ENCODE measurements around the gene CHAF1A.

The CHAF1A gene

DNA sequence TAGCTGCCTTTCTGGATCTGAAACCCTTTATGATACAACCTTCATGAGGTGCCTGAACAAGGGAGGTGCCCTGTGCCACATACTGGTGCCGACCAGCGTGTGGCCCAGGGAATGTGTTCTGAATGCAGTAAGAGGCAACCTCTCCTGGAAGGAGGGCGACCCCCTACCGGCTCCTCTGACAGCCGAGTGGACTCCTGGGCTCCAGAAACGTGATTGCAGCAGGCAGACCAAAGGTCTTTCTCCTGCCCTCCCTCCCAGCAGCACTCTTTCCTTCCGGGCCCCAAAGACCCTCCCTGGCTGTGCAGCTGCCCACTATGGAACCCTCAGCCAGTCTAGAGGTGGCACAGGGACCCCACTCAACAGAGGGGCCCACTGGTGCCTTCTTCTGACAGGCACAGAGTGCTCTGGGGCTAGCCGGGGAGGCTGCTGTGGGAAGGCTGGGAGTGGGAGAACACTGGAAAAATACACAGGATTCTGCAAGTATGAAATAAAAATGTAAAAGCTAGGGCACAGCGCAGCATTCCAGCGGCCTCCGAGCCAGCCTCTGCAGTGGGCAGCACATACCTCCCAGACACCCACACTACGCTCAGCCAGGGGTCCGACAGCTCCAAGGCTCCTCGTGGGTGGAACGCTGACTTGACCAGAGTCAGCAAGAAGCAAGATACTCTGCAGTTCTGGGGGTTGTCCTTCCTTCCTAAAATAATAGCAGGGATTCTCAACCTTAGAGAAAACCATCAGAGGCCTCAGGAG, 17.0 kb upstream of the CHAF1A start:
- no peak for DNase-seq

DNA sequence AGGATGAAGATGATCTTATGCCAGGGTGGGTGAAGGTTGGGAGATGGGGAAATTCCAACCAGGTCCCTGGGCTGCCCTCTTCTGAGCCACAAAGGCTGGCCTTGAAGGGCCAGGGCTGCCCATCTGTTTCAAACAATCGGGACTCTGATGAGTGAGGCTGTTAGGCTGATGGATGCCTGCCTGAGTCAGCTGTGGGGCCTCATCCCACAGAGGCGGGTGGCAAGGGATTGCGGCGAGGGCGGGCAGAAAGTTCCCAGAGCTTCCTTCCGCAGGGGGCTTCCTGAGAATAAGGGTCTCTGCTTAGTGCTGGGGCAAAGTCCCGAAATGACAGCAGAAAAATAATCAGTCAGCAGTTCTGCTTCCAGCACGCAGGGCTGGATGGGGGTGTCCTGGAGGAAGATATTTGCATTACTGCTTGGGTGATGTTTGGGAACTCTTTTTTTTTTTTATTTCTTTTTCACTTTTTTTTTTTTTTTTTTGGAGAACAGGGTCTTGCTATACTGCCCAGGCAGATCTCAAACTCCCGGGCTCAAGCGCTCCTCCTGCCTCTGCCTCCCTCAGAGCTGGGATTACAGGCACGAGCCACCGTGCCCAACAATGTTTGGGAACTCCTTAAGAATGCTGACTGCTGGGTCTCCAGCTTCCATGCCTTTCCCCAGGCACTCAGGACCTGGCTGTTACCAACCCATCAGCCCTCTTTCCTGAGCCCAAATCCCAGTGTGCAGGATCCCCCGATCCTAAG, 16.2 kb upstream of the CHAF1A start:
- DNase-seq, result no peak

DNA sequence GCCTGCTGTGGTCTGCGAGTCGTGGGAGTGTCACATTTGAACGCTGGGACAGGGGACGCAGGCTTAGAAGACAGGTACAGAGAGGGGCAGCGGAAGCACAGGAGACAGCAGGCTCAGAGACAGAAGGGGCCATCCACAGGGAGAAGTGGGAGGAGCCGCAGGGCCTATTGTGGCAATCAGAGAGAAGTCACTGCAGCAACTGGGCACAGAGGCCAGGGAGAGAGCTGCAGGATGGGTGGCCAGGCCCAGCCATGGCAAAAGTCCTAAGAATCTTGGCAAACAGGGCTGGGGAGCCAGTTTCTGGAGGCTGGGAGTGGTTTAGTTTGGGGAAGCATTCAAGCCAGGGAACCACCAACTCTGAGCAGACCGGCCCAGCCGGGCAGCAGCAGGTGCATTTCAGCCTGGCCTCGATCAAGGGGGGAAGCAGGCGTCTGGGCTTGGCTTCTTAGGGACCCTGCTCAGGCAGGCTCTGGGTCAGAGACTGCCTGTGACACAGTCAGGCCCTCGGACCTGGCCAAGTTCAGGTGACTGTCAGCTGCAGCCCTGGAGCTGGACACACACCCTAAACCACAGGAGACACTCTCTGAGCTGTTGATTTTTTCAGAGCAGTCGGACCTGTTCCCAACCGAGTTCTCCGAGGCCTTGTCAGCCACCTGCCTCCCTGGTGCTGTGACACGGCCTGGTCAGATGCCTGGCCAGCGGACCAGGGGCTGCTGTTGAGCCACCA, 13.9 kb upstream of the CHAF1A start:
- no peak for DNase-seq

DNA sequence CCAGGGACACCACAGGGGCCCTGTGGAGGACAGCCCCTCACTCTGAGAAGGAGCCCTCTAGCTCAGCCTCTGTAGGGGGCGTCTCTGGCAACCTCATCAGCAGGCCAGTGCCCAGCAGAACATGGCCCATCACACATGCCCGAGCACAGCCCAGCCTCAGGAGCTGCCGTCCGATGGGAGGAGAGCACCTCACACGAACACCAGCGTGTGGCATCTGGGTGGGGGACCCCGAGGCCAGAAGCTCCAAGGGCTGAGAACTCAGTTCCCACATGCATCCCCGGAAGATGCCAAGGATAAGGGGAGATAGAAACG, 13.4 kb upstream of the CHAF1A start:
- no peak for DNase-seq

DNA sequence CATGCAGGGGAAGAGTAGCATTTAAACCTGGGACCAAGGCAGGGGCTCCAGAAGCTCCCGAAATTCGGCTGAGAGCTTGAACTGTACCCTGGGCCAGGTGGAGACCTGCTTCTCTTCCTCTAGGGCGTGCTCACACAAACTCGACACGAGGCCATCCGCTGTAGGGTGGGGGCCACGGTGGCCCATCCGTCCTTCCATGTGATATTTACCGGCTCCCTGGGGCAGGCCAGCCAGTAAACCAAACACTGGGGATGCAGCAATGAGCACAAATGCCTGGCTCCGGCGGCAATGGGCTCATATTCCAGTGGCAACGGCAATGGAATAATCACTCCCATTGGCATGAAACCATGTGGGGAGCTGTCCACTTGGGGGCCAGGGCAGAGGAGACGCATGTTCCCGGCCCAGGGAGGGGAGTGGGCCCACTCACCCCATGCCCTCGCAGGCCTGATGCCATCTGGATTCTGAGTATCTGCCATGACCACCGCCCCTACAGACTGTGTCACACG, 12.9 kb upstream of the CHAF1A start:
- DNase-seq, result no peak

DNA sequence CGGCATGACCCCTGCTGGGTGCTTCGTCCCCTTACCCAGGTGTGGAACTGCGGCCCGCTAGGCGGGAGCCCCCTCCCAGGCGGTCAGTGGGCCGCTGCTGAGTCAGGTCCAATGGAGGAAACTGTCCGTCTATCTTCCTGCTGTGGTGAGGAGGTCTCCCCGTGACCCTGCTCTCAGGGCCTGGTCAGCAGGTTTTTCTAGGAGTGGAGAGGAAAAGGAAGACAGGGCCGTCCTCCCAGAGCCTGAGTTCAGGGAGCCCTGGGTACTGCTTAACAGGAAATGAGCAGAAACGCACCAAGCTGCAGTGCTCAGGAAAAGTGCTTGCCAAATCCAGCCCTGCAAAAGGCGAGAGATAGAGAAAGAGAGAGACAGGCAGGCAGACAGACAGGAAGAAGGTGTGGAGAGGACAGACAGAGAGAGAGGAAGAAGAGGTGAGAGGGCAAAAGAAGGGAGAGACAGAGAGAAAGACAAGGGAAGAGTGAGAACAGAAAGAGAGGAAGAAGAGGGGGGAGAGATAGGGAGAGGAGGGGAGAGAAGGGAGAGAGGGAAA, 12.3 kb upstream of the CHAF1A start:
- no peak for DNase-seq

DNA sequence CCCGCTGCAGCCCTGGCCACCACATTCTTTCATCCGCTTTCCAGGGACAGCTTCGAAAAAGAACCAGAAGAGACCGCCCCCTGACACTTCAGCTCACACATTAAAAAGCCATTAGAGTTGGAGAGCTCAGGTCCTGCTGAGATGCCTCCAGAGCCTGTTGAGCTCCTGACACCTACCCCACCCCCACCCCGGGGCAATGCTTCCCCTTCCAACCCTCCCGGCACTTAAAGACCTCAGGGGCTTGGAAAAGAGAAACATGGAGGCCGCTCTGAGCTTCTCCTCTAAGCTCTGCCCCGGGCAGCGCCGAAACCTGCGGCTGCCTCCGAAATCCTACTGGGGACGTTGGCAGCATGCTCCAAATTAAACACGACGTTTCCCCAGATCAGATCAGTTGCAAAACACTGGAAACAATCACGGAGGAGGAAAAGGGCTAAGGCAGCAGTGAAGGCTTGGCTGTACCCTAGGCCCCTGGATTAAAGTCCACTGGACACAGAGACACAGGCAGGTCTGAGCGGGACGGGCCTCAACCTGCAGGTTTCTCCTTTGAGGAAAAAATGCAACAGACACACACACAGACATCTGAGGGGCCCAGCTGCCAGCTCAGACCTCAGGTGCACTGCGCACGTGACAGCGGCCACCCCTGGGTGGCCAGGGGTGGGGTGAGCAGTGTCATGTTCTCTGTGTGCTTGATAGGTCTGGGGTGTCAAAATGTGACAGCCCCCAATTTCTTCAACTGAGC, 11.7 kb upstream of the CHAF1A start:
- DNase-seq, result no peak

DNA sequence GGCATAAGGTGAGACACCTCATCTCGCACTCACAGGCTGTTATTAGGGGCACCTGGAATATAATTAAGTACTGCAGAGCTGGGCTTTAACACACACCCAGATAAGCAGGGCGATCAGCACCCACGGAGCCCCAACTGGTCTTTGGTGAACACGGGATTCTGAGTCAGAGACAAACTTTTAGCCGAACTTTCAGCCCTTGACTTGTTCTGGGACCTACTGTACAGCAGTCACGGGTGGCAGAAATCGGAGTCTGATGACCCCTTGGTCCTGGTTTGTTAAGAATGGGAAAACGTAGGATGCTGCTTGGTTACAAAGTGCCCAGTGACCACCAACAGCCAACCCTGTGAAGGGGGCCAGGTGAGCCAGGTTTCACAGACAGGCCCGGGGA, 11.1 kb upstream of the CHAF1A start:
- no peak for DNase-seq

DNA sequence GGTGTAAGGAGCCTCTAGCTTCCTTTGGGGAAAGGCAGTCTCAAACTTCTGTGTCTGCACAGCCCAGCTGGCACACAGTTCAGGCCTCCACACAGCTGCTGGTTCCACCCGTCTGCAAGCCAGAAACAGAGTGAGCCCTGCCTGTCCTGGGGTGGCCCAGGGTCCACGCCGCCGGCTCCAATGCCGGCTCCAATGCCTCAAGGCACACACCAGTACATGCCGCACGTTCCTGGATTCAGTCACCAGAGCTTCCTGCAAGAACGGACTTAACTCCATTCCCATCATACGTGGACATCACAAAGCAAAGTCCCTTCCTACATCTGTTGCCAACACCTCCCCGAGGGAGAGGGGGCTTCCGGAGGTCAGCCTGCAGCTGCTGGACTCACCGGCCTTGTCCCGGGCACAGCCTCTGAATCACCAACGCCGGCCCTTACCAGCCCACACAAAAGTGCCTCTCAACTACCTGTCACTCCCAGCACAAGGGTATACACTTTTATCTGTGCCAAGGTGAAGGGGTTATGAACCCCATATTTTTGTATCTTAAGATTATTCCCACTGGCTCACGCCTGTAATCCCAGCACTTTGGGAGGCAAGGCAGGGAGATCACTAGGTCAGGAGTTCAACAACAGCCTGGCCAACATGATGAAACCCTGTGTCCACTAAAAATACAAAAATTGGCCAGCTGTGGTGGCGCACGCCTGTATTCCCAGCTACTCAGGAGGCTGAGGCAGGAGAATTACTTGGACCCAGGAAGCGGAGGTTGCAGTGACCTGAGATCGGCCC, 10.5 kb upstream of the CHAF1A start:
- no peak for DNase-seq

DNA sequence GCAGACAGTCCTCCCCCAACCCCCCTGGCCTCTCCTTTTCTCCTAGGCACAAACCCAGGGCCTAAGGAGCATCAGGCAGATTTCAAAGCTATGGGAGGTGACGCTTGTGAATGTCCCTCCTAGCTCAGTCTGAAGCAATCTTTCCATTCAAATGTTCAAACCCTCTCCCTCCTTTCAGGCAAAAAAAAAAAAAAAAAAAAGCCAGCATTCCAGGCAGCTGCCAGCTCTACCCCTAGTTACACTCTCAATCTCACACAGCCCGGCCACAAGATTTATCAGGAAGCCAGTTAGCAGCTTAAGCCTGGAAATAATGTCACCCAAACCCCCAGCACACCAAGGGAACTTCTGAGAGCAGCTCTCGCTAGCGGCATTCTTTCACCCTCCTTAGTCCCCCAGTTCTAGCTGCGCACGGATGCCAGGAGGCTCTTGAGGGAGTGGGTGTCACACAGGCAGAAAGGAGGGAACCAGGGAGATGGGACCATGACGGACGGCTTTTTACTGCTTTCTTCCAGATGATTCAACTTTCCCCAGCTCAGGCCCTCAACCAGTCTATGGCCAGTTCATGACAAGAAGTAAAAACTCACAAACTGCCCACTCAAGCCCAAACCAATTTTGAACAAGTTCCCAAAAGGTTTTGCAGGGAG, 8.4 kb upstream of the CHAF1A start:
- DNase-seq, result no peak

DNA sequence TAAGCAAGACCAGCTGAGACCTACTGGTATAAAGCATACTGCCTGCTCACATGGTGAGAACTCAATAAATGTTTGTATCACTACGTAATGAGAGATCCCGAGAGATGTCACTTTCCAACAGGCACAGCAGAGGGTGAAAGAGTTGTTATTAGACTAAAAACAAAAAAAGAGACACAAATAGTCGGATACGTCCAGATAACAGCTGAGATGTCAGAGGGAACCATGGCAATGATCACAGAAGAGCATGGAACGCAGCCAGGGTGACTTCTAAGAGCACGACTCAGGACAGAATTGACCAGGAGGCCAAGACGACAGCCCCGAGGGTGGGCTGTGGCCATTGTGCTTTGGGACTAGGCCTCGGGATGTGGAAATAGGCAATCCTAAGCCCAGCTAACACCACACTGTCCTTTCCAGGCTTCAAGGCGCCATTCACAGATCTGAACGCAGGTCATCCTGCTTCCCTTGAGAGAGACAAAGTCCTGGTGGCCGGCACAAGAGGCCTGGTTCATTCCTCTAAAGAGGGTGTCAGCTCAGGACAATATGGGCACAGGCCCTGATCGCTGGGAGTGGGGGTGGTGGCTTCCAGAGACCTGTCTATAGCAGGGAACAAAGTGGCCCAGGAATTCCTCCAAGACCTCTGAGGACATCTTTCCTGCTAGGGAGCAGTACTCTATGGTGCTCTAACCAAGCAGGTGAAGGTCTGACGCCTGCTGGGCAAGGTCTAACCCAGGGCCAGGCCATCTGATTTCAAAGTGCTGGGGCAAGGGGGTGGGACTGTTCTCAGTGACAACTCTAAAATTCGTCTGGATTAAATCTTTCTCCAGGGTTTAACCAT, 5.3 kb upstream of the CHAF1A start:
- DNase-seq, result no peak

DNA sequence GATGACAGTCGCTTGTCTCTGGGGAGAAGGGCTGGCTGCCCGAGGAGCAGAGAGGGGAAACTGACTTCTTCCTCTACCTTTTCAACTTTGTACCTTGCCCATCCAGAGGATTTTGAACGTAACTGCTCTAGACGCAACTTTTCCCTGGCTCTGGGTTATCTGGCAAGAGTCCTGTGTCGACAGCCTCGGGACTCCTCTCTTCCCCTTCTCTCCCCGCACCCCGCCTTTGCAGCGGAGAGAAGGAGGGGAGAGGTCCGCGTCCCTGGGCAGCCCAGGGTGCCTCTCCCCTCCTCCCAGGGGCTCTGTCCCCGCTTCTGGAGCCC, 2.7 kb upstream of the CHAF1A start:
- peak; percentile 45 for DNase-seq

DNA sequence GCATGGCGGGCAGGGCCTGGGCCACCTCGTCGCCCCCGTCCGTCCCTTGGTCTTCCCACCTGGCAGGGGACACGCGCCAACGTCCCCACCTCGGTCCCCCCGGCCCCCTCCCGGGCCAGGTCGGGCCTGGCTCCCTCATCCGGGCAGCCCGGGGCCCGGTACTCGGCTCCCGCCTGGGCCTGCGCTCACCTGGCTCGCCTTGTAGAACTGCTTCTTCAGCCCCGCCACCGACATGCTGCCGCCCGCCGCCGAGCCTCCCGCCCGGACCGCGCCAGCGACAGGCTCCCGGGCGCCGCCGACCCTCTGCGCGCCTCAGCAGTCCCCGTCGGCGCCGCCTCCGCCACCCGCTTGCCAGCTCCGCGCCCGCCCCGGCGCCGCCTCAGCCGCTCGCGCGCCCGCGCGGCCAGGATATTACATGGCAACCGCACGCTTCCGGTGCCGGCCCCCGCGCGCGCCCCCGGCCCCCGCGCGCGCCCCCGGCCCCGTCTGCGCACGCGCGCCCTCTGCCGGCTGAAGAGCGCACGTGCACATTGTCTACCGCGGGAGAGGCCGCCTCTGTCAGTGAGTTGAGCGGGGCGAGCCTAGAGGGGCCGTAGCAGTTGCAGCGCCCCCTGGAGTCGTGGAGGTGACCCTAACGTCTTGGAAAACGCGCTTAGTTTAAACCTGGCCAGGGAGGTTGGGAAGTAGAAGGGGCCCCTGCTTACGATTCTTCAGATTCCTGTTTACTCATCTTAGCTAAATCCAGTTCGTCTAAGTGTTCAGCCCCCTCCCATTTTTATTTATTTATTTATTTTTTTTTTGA, 2.1 kb upstream of the CHAF1A start, which contains the start of gene SH3GL1:
Gene SH3GL1, minus strand, starts transcription at position 413 of the 802 bp plus-strand sequence. Its CDS starts 179 bp downstream, at position 234.
- DNase-seq, result peak; percentile 68

DNA sequence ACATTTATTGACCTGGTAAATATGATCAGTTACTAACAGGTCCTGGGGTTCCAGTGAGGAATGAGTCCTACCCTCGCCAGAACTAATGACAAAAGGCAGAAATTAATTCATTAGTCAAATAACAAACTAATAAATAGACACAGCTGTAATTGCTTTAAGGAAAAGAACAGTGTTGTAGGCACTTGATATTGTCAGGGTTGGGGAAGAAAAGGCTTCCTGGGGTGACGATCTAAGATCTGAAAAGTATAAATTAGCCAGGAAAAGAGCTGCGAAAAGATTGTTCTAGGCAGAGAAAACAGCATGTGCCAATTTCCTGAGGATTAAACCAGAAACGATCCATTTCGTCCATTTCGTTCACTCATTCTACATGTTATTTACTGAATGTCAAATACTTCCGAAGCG, 670 bp upstream of the CHAF1A start:
- DNase-seq, result no peak

DNA sequence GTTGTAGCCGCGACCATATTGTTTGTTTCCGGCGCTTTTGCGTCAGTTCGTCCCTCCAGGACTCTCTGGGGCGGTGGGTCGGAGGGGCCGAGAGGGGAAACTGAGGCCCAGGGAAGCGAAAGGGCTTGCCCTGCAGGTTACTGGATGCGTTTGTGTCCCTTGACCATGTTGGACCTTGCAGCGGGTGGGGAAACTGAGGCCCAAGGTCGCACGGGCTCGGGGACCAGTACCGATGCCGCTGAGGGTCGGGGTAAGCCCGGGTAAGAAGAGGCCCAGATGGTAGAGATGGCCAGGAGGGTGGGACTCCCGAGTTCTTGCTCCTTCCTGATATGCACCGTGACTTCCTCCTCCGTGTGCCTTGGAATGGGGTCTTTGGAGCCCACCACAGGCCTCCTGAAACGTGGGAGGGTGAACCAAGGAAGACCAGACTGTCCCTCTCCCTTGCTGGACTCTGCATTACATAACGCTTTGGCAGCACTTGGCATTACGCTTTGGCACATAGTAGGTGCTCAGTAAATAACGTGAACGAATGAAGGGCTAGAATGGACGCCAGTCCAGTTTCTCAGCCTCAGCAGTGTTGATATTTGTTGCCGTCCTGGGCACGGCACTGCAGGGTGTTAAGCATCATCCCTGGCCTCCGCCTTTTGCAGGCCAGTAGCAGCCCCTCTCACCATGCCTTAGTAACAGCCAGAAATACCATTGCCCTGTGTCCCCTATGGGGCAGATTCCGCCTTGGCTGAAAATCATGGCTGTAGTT, 743 bp downstream of the CHAF1A start:
- DNase-seq, result no peak

DNA sequence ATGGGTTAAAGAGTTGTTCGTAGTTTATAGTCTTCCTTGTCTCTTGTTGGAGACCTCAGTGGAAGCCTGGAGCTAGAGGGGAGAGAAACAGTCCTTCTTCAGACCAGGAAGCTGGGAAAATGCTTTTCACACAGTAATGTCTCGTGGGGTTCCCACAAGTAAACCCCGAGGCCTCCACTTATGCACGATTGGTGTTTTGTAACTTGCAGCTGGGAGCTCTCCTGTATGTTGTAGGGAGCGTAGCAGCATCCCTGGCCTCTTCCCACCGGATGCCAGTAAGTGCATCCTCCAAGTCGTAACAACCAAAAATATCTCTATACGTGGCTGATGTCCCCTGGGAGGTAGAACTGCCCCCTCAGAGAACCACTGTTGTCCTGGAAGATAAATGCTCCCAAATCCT, 3.5 kb downstream of the CHAF1A start:
- no peak for DNase-seq

DNA sequence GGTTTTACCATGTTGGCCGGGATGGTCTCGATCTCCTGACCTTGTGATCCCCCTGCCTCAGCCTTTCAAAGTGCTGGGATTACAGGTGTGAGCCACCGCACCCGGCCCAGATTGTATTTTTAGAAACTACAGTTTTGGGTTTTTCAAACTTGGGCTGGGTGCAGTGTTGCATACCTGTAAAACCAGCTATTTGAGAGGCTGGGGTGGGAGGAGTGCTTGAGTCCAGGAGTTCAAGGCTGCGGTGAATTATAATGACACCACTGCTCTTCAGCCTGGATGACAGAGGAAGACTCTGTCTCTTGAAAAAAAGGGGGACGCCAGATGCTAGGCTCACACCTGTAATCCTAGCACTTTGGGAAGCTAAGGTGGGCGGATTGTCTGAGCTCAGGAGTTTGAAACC, 4.2 kb downstream of the CHAF1A start:
- DNase-seq, result no peak

DNA sequence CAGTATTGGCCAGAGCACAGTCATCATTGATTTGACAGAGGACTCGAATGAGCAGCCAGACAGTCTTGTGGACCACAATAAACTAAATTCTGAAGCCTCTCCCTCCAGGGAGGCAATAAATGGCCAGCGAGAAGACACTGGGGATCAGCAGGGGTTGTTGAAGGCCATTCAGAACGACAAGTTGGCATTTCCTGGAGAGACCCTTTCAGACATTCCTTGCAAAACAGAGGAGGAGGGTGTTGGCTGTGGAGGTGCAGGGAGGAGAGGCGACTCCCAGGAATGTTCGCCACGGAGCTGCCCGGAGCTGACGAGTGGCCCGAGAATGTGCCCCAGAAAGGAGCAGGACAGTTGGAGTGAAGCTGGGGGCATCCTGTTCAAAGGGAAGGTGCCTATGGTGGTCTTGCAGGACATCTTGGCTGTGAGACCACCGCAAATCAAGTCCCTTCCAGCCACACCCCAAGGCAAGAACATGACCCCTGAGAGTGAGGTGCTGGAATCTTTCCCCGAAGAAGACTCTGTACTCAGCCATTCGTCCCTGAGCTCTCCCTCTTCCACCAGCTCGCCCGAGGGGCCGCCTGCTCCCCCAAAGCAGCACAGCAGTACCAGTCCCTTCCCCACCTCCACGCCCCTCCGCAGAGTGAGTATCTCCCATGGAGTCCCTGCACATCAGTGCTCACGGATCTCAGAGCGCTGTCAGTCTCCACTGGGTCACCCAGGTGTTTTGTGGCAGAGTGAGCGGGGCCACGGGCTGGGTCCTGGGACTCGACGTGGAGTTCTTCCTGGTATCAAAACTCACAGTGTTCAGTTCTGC, 6.9 kb downstream of the CHAF1A start:
- no peak for DNase-seq
